A549 (cell line): ENCODE results near the gene TMSB4X. TPM values are rescaled to one million over a fixed set of nuclear protein-coding genes. Genes with fewer than 3 reads are reported as not detected.

Experiments
- ATAC-seq, 2 experiments: fragments of 200-7000 bp in 1 of 2; fragments of >200 bp in 1 of 2; cut with Nextera tagmentation in 1 of 2; cut with Tn5 transposase in 1 of 2; 3 replicates each; pipeline versions ENCODE4 v1.8.0 to v1.9.1; 2018 to 2020; ENCODE audit warnings: mild to moderate bottlenecking in 1 of 2, moderate library complexity in 1 of 2
- CTCF ChIA-PET: fragments of 300-600 bp; sonication (Branson Sonifier 250); formaldehyde crosslinking; extraction: SDS; loops from one replicate; lab custom pipeline; 2021; ENCODE audit warnings: antibody characterized with exemption, inconsistent platforms; lab: Yijun Ruan, JAX
- POLR2A ChIA-PET: fragments of 350-600 bp; formaldehyde crosslinking; extraction: SDS; loops from one replicate; lab custom pipeline; 2021; ENCODE audit warnings: antibody characterized with exemption, inconsistent platforms; lab: Yijun Ruan, JAX
- DNase-seq, 2 experiments: peaks; one replicate each; pipeline versions ENCODE4 v3.0.0 to v3.0.0-alpha.2; 2011 to 2016; ENCODE audit warnings: low read depth in 1 of 2, low spot score in 1 of 2
- FAIRE-seq: peaks from 2 replicates; lab custom pipeline; 2011; peaks lifted over from hg19 to GRCh38; lab: Jason Lieb, UNC
- H3K27ac ChIP-seq, 2 experiments: fragments of >200 bp; sonication (Bioruptor Twin); formaldehyde crosslinking; 3 replicates each; pipeline ENCODE4 v1.5.1; 2016 to 2017
- H3K4me1 ChIP-seq: fragments of >200 bp; sonication (Bioruptor Twin); formaldehyde crosslinking; 3 replicates; pipeline ENCODE4 v1.6.1; 2016
- H3K4me2 ChIP-seq: fragments of >200 bp; sonication (Bioruptor Twin); formaldehyde crosslinking; 3 replicates; pipeline ENCODE4 v1.6.1; 2016
- H3K4me3 ChIP-seq: fragments of >200 bp; sonication (Bioruptor Twin); formaldehyde crosslinking; 3 replicates; pipeline ENCODE4 v1.5.1; 2016
- H3K9me3 ChIP-seq: fragments of >200 bp; sonication (Bioruptor Twin); formaldehyde crosslinking; 3 replicates; pipeline ENCODE4 v1.6.1; 2016
- ATOH8 ChIP-seq: fragments of 250-450 bp; sonication (Bioruptor Pico); IDR thresholded peaks from 2 replicates; pipeline ENCODE4 v1.5.0; 2020; ENCODE audit warnings: low read depth, mild to moderate bottlenecking, moderate library complexity
- CEBPB ChIP-seq, 2 experiments: fragments of >200 bp in 1 of 2; sonication (Bioruptor Twin) in 1 of 2; formaldehyde crosslinking in 1 of 2; IDR thresholded peaks; 2 replicates each; pipeline ENCODE4 v1.6.1; 2012 to 2016
- CHD2 ChIP-seq: fragments of 150-350 bp; IDR thresholded peaks from 2 replicates; pipeline ENCODE4 v1.6.1; 2014; ENCODE audit warnings: low read length; ENCODE audit not compliant: partially characterized antibody
- EHF ChIP-seq: fragments of 250-450 bp; sonication (Bioruptor Pico); IDR thresholded peaks from 2 replicates; pipeline ENCODE4 v1.5.0; 2020; ENCODE audit warnings: mild to moderate bottlenecking
- EHMT2 ChIP-seq: fragments of 200-600 bp; sonication (generic); IDR thresholded peaks from 2 replicates; pipeline ENCODE4 v1.6.1; 2016; ENCODE audit warnings: antibody characterized with exemption, low read depth, mild to moderate bottlenecking, moderate library complexity
- FOSB ChIP-seq: fragments of 250-450 bp; sonication (Bioruptor Pico); IDR thresholded peaks from 2 replicates; pipeline ENCODE4 v1.5.0; 2020; ENCODE audit warnings: mild to moderate bottlenecking, moderate library complexity
- FOSL2 ChIP-seq, 2 experiments: fragments of 450-650 bp in 1 of 2; fragments of >200 bp in 1 of 2; sonication (Bioruptor Twin) in 1 of 2; formaldehyde crosslinking; IDR thresholded peaks; 2 replicates each; pipeline versions ENCODE4 v1.5.0 to v1.6.1; 2016 to 2020; ENCODE audit warnings: mild to moderate bottlenecking in 1 of 2, moderate library complexity in 1 of 2
- FOXS1 ChIP-seq: fragments of 250-450 bp; sonication (Bioruptor Pico); IDR thresholded peaks from 2 replicates; pipeline ENCODE4 v1.5.0; 2020; ENCODE audit warnings: mild to moderate bottlenecking, moderate library complexity
- HDAC2 ChIP-seq: fragments of 200-600 bp; sonication (generic); IDR thresholded peaks from 2 replicates; pipeline ENCODE4 v1.6.1; 2016
- JUN ChIP-seq, 2 experiments: fragments of >200 bp; sonication (Bioruptor Twin); formaldehyde crosslinking; IDR thresholded peaks; 2 replicates in 1 of 2; 3 replicates in 1 of 2; pipeline ENCODE4 v1.6.1; 2016 to 2017
- KDM1A ChIP-seq: fragments of 200-600 bp; sonication (generic); IDR thresholded peaks from 2 replicates; pipeline ENCODE4 v1.6.1; 2016; ENCODE audit warnings: low read depth, mild to moderate bottlenecking
- KDM5A ChIP-seq: fragments of 200-600 bp; sonication (generic); IDR thresholded peaks from 2 replicates; pipeline ENCODE4 v1.6.1; 2016; ENCODE audit warnings: antibody characterized with exemption, mild to moderate bottlenecking
- MAFK ChIP-seq: fragments of 450-650 bp; IDR thresholded peaks from 2 replicates; pipeline ENCODE4 v1.6.1; 2014; ENCODE audit not compliant: partially characterized antibody
- MAZ ChIP-seq: fragments of 150-350 bp; IDR thresholded peaks from 2 replicates; pipeline ENCODE4 v1.6.1; 2014; ENCODE audit warnings: antibody characterized with exemption, low read depth, low read length, borderline replicate concordance
- MYC ChIP-seq: IDR thresholded peaks from 2 replicates; pipeline ENCODE4 v1.6.1; 2012; ENCODE audit warnings: mild to moderate bottlenecking, inconsistent platforms, low read length, improper control_type of control experiment, borderline replicate concordance
- NFE2L2 ChIP-seq: fragments of 150-350 bp; conservative IDR thresholded peaks from 2 replicates; pipeline ENCODE4 v1.6.1; 2014; ENCODE audit warnings: low read length
- POLR2A ChIP-seq: IDR thresholded peaks from 2 replicates; pipeline ENCODE4 v1.6.1; 2012; ENCODE audit warnings: mild to moderate bottlenecking, low read length
- RARB ChIP-seq: fragments of 250-450 bp; sonication (Bioruptor Pico); IDR thresholded peaks from 2 replicates; pipeline ENCODE4 v1.8.0; 2021; ENCODE audit warnings: mild to moderate bottlenecking, moderate library complexity
- SMC3 ChIP-seq: fragments of >200 bp; sonication (Bioruptor Twin); formaldehyde crosslinking; IDR thresholded peaks from 3 replicates; pipeline ENCODE4 v1.6.1; 2018; ENCODE audit warnings: inconsistent platforms
- ZFP36 ChIP-seq: fragments of 450-650 bp; IDR thresholded peaks from 2 replicates; pipeline ENCODE4 v1.6.1; 2014; ENCODE audit warnings: borderline replicate concordance; ENCODE audit not compliant: partially characterized antibody
- WGBS: methylation state at CpG from one replicate; pipeline ENCODE4 v1.1.6; 2017; ENCODE audit errors: missing lambda C conversion rate; 5-methylcytosine and 5-hydroxymethylcytosine counted together
- polyA plus RNA-seq, 4 experiments: library from polyadenylated mRNA; depleted of rRNA in 3 of 4; stranded (reverse); fragments of >200 nt; fragmentation: RNase III in 1 of 4; extraction: RNeasy Plus Mini Kit Qiagen cat#74134 plus additional on column Dnase treatment in 1 of 4; gene quantifications; 2 replicates in 3 of 4; 3 replicates in 1 of 4; pipeline ENCODE4 v1.2.3, GENCODE V29; 2011 to 2017
- TF ChIP-seq, protein P1 (sequence below): fragments of 150-350 bp; IDR thresholded peaks from 2 replicates; pipeline ENCODE4 v1.6.1; 2014; ENCODE audit warnings: low read depth, mild to moderate bottlenecking, low read length
- TF ChIP-seq, protein P2 (sequence below): IDR thresholded peaks from 2 replicates; pipeline ENCODE4 v1.6.1; 2012
- TF ChIP-seq, protein P3 (sequence below): fragments of 200-600 bp; sonication (generic); IDR thresholded peaks from 2 replicates; pipeline ENCODE4 v1.6.1; 2016; ENCODE audit warnings: antibody characterized with exemption, mild to moderate bottlenecking, moderate library complexity

TMSB4X gene
- polyA plus RNA-seq, 2 of the 4 experiments (the other 2 are of a cell fraction): 3,130 to 7,447 TPM

- TF ChIP-seq NFE2L2: no peak
- no peak for TF ChIP-seq CHD2
- TF ChIP-seq CEBPB (IDR thresholded peaks at IDR 0.05): peak in 1 of 2 experiments; percentile 38; a peak in 2 of 4 replicates
- no peak for TF ChIP-seq POLR2A
- TF ChIP-seq KDM1A: no peak
- TF ChIP-seq ZFP36: no peak
- TF ChIP-seq, protein P1, sequence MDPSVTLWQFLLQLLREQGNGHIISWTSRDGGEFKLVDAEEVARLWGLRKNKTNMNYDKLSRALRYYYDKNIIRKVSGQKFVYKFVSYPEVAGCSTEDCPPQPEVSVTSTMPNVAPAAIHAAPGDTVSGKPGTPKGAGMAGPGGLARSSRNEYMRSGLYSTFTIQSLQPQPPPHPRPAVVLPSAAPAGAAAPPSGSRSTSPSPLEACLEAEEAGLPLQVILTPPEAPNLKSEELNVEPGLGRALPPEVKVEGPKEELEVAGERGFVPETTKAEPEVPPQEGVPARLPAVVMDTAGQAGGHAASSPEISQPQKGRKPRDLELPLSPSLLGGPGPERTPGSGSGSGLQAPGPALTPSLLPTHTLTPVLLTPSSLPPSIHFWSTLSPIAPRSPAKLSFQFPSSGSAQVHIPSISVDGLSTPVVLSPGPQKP: no peak
- no peak for TF ChIP-seq FOXS1 (CRISPR knock-in tag)
- TF ChIP-seq, all 56 proteins: peak for 9
These were observed 13.9 kb downstream of the TMSB4X start (continued) for GRCh38 chrX:12988797-12989196.

GRCh38 chrX:12989461-12989860, 14.6 kb downstream of the TMSB4X start:
- H3K4me3 ChIP-seq: no peak overlapping the region
- TF ChIP-seq MYC: no peak
- TF ChIP-seq, protein P2, sequence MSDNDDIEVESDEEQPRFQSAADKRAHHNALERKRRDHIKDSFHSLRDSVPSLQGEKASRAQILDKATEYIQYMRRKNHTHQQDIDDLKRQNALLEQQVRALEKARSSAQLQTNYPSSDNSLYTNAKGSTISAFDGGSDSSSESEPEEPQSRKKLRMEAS: no peak
- TF ChIP-seq SMC3: no peak
- H3K9me3 ChIP-seq: peaks cover 5% of the 10 kb centered on the region; the same call in 1 of the 3 replicates
- DNase-seq: no peak
- H3K4me1 ChIP-seq: peaks cover 51% of the 10 kb centered on the region
- WGBS: 86% methylated on average over 3 of the region's 3 CpGs
- FAIRE-seq: no peak
- CTCF ChIA-PET: no interaction called here
- peak overlapping the region; percentile 85 to 86 for H3K27ac ChIP-seq
- POLR2A ChIA-PET: interaction anchor here (1.6 to 1.8 kb wide), 2 partner anchors 11 to 499 kb away, joined by 3 to 5 read pairs; no protein-coding TSS in a partner anchor
- ATAC-seq: no peak
- peak overlapping the region; percentile 63 for H3K4me2 ChIP-seq

DNA sequence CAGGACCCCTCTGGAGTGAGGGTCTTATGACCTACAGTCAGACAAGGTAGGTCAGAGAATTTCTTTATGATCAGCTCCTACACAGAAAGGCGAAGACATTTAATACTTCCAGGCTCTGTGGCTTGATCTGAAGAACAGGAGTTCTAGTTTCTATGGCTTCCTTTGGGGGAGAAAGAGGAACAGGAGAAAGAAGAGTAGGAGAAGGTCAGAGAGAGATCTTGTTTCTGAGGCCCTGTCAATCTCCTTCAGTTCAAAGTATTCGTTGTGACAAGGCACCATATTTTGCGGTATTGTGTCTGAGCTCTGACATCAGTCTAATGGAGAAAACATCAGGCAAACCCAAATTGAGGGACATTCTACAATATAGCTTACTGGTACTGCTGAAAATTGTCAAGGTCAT, 16.7 kb downstream of the TMSB4X start:
- H3K9me3 ChIP-seq: peaks cover 2% of the 10 kb centered on the region; the same call in 1 of the 3 replicates
- TF ChIP-seq, protein P2: no peak
- TF ChIP-seq FOSB (CRISPR knock-in tag) (no peak), KDM5A (no peak), FOSL2 (IDR thresholded peaks at IDR 0.05) (no peak), FOSL2 (CRISPR knock-in tag; IDR thresholded peaks at IDR 0.05) (no peak), MAZ (no peak), JUN (IDR thresholded peaks at IDR 0.05) (no peak), RARB (CRISPR knock-in tag) (no peak), EHMT2 (no peak), NFE2L2 (no peak), ATOH8 (CRISPR knock-in tag) (no peak), MYC (no peak), EHF (CRISPR knock-in tag) (no peak), HDAC2 (no peak), MAFK (no peak)
- TF ChIP-seq, protein P3, sequence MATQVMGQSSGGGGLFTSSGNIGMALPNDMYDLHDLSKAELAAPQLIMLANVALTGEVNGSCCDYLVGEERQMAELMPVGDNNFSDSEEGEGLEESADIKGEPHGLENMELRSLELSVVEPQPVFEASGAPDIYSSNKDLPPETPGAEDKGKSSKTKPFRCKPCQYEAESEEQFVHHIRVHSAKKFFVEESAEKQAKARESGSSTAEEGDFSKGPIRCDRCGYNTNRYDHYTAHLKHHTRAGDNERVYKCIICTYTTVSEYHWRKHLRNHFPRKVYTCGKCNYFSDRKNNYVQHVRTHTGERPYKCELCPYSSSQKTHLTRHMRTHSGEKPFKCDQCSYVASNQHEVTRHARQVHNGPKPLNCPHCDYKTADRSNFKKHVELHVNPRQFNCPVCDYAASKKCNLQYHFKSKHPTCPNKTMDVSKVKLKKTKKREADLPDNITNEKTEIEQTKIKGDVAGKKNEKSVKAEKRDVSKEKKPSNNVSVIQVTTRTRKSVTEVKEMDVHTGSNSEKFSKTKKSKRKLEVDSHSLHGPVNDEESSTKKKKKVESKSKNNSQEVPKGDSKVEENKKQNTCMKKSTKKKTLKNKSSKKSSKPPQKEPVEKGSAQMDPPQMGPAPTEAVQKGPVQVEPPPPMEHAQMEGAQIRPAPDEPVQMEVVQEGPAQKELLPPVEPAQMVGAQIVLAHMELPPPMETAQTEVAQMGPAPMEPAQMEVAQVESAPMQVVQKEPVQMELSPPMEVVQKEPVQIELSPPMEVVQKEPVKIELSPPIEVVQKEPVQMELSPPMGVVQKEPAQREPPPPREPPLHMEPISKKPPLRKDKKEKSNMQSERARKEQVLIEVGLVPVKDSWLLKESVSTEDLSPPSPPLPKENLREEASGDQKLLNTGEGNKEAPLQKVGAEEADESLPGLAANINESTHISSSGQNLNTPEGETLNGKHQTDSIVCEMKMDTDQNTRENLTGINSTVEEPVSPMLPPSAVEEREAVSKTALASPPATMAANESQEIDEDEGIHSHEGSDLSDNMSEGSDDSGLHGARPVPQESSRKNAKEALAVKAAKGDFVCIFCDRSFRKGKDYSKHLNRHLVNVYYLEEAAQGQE: no peak
- peaks cover 39% of the 10 kb centered on the region for H3K4me1 ChIP-seq
- H3K4me3 ChIP-seq: no peak overlapping the region
- ATAC-seq (no peak), DNase-seq (no peak), FAIRE-seq (peak; percentile 68)
- ChIA-PET CTCF (interaction anchor here (0.7 to 1.4 kb wide), 2 partner anchors 40 to 291 kb away, joined by 3 read pairs; no protein-coding TSS in a partner anchor), POLR2A (no interaction called here)
- WGBS: 91% methylated on average over 3 of the region's 3 CpGs
- H3K4me2 ChIP-seq: no peak overlapping the region
- H3K27ac ChIP-seq: peak overlapping the region in 1 of 2 experiments; percentile 85; a peak in 4 of 6 replicates
